ENCODE results near the gene HIF3A.

- no peak for TF ChIP-seq CTCF (IDR thresholded peaks at IDR 0.05)
- no peak for TF ChIP-seq POLR2A (IDR thresholded peaks at IDR 0.05)
Observed at GRCh38 chr19:46376241-46377153, 79.7 kb downstream of the HIF3A start.
